Smooth muscle cell (in vitro differentiated cells): ENCODE measurements around the gene PDE11A. TPM values are rescaled to one million over a fixed set of nuclear protein-coding genes. Genes with fewer than 3 reads are reported as not detected.

Source experiments
- DNase-seq: peaks from one replicate; lab custom pipeline; 2025; ENCODE audit not compliant: unreplicated experiment; lab: John Stamatoyannopoulos, UW
- H2AFZ ChIP-seq: fragments of 200-600 bp; sonication (generic); 2 replicates; pipeline ENCODE4 v1.6.0; 2016; ENCODE audit warnings: antibody characterized with exemption, low read depth, mild to moderate bottlenecking
- H3F3A ChIP-seq: fragments of 200-600 bp; sonication (generic); 2 replicates; pipeline ENCODE4 v1.6.0; 2017; ENCODE audit warnings: antibody characterized with exemption, low read depth
- H3K27ac ChIP-seq: fragments of 200-600 bp; sonication (generic); 2 replicates; pipeline ENCODE4 v1.5.1; 2016; ENCODE audit warnings: low read depth, mild to moderate bottlenecking
- H3K27me3 ChIP-seq: fragments of 200-600 bp; sonication (generic); 2 replicates; pipeline ENCODE4 v1.6.1; 2016; ENCODE audit warnings: low read depth, mild to moderate bottlenecking
- H3K36me3 ChIP-seq: fragments of 200-600 bp; sonication (generic); 2 replicates; pipeline ENCODE4 v1.5.1; 2016; ENCODE audit warnings: low read depth
- H3K4me1 ChIP-seq: fragments of 200-600 bp; sonication (generic); 2 replicates; pipeline ENCODE4 v1.5.1; 2016; ENCODE audit warnings: low read depth
- H3K4me2 ChIP-seq: fragments of 200-600 bp; sonication (generic); 2 replicates; pipeline ENCODE4 v1.6.0; 2016; ENCODE audit warnings: mild to moderate bottlenecking
- H3K4me3 ChIP-seq: fragments of 200-600 bp; sonication (generic); 2 replicates; pipeline ENCODE4 v1.5.1; 2016; ENCODE audit warnings: mild to moderate bottlenecking
- H3K79me2 ChIP-seq: fragments of 200-600 bp; sonication (generic); 2 replicates; pipeline ENCODE4 v1.6.0; 2016; ENCODE audit warnings: low read depth, mild to moderate bottlenecking
- H3K9ac ChIP-seq: fragments of 200-600 bp; sonication (generic); 2 replicates; pipeline ENCODE4 v1.6.0; 2016; ENCODE audit warnings: low read depth
- H3K9me3 ChIP-seq: fragments of 200-600 bp; sonication (generic); replicated peaks from 2 replicates; pipeline ENCODE4 v1.5.1; 2016; ENCODE audit warnings: low read depth
- H4K20me1 ChIP-seq: fragments of 200-600 bp; sonication (generic); 2 replicates; pipeline ENCODE4 v1.6.0; 2016; ENCODE audit warnings: low read depth
- CTCF ChIP-seq: fragments of 200-600 bp; sonication (generic); IDR thresholded peaks from 2 replicates; pipeline ENCODE4 v1.5.1; 2017; ENCODE audit warnings: borderline replicate concordance, mild to moderate bottlenecking, antibody characterized with exemption; ENCODE audit not compliant: insufficient read depth, poor library complexity, severe bottlenecking
- WGBS: methylation state at CpG from one replicate; pipeline ENCODE4 v1.1.7; 2016; ENCODE audit warnings: low lambda C conversion rate; 5-methylcytosine and 5-hydroxymethylcytosine counted together
- polyA plus RNA-seq: library from polyadenylated mRNA; unstranded; fragments of >200 nt; fragmentation: Nextera tagmentation; extraction: Ambion mirVana; gene quantifications from 2 replicates; pipeline ENCODE4 v1.2.1, GENCODE V29; 2016
- total RNA-seq: library from RNA; depleted of rRNA; stranded (reverse); fragments of >200 nt; gene quantifications from 2 replicates; pipeline ENCODE4 v1.2.3, GENCODE V29; 2014

PDE11A gene
- total and polyA plus RNA-seq, 2 experiments from 2014 or later, result under 0.01 TPM; not detected in 1

GRCh38 chr2:177592397-177592796 lies 480.2 kb downstream of the PDE11A start:
- H3K79me2 ChIP-seq, result no peaks in the 10 kb centered on the region
- no peaks in the 10 kb centered on the region for H3K27me3 ChIP-seq
- H3K27ac ChIP-seq, result no peak overlapping the region
- H3K9ac ChIP-seq, result no peak overlapping the region
- no peak for TF ChIP-seq CTCF
- H2AFZ ChIP-seq, result no peak overlapping the region
- no peaks in the 10 kb centered on the region for H4K20me1 ChIP-seq
- H3K4me2 ChIP-seq, result no peak overlapping the region
- no peaks in the 10 kb centered on the region for H3K4me1 ChIP-seq
- no peaks in the 10 kb centered on the region for H3F3A ChIP-seq
- WGBS, result 98% methylated on average over 2 of the region's 2 CpGs
- no peaks in the 10 kb centered on the region for H3K9me3 ChIP-seq
- no peaks in the 10 kb centered on the region for H3K36me3 ChIP-seq
- DNase-seq, result no peak
- no peak overlapping the region for H3K4me3 ChIP-seq

GRCh38 chr2:177589186-177589585 lies 483.4 kb downstream of the PDE11A start:
- TF ChIP-seq CTCF, result no peak
- Histone ChIP-seq H3K36me3 (no peaks in the 10 kb centered on the region), H3K79me2 (no peaks in the 10 kb centered on the region), H3K4me1 (no peaks in the 10 kb centered on the region), H3K27me3 (no peaks in the 10 kb centered on the region), H4K20me1 (no peaks in the 10 kb centered on the region), H3F3A (no peaks in the 10 kb centered on the region), H2AFZ (no peak overlapping the region), H3K27ac (no peak overlapping the region), H3K4me3 (no peak overlapping the region), H3K4me2 (no peak overlapping the region), H3K9me3 (no peaks in the 10 kb centered on the region), H3K9ac (no peak overlapping the region)
- 96% methylated on average over 1 of the region's 1 CpG for WGBS
- no peak for DNase-seq

GRCh38 chr2:177588671-177589070 lies 483.9 kb downstream of the PDE11A start:
- no peaks in the 10 kb centered on the region for H3K9me3 ChIP-seq
- no peaks in the 10 kb centered on the region for H3K27me3 ChIP-seq
- no peak overlapping the region for H3K4me3 ChIP-seq
- 83% methylated on average over 3 of the region's 3 CpGs for WGBS
- H3K36me3 ChIP-seq, result no peaks in the 10 kb centered on the region
- H2AFZ ChIP-seq, result no peak overlapping the region
- no peaks in the 10 kb centered on the region for H3F3A ChIP-seq
- no peaks in the 10 kb centered on the region for H4K20me1 ChIP-seq
- no peak overlapping the region for H3K9ac ChIP-seq
- no peak for TF ChIP-seq CTCF
- H3K79me2 ChIP-seq, result no peaks in the 10 kb centered on the region
- no peak for DNase-seq
- H3K27ac ChIP-seq, result no peak overlapping the region
- no peaks in the 10 kb centered on the region for H3K4me1 ChIP-seq
- H3K4me2 ChIP-seq, result no peak overlapping the region

GRCh38 chr2:177587371-177587770 lies 485.2 kb downstream of the PDE11A start:
- Histone ChIP-seq H3K79me2 (no peaks in the 10 kb centered on the region), H3F3A (no peaks in the 10 kb centered on the region), H3K36me3 (no peaks in the 10 kb centered on the region), H4K20me1 (no peaks in the 10 kb centered on the region), H3K4me1 (no peaks in the 10 kb centered on the region), H2AFZ (no peak overlapping the region), H3K9me3 (no peaks in the 10 kb centered on the region), H3K4me2 (no peak overlapping the region), H3K4me3 (no peak overlapping the region), H3K27ac (no peak overlapping the region), H3K27me3 (no peaks in the 10 kb centered on the region), H3K9ac (no peak overlapping the region)
- WGBS, result 100% methylated on average over 1 of the region's 1 CpG
- DNase-seq, result no peak
- no peak for TF ChIP-seq CTCF
